ENCODE data around the gene SCYGR8. TPM values are rescaled to one million over a fixed set of nuclear protein-coding genes. Genes with fewer than 3 reads are reported as not detected.

Gene SCYGR8
- total RNA-seq, 2 donors from 2014 or later = not detected

- no peak overlapping the region for H3K4me3 ChIP-seq
- H3K9me3 ChIP-seq = no peaks in the 10 kb centered on the region
- TF ChIP-seq CTCF (IDR thresholded peaks at IDR 0.05) = no peak
- H3K27me3 ChIP-seq = no peaks in the 10 kb centered on the region
- H3K27ac ChIP-seq = no peak overlapping the region
- no peaks in the 10 kb centered on the region for H3K36me3 ChIP-seq
- DNase-seq (ENCODE audit: low spot score) = peak; percentile 49
- no peaks in the 10 kb centered on the region for H3K4me1 ChIP-seq
Observed at GRCh38 chr2:227783404-227784138, 37.9 kb downstream of the SCYGR8 start.

- DNase-seq (ENCODE audit: low spot score) = peak; percentile 18
- Histone ChIP-seq H3K4me1 (no peaks in the 10 kb centered on the region), H3K27ac (no peak overlapping the region), H3K4me3 (no peak overlapping the region), H3K27me3 (no peaks in the 10 kb centered on the region), H3K36me3 (no peaks in the 10 kb centered on the region), H3K9me3 (no peaks in the 10 kb centered on the region)
- TF ChIP-seq CTCF (IDR thresholded peaks at IDR 0.05) = no peak
Observed at GRCh38 chr2:227785293-227785692, 39.6 kb downstream of the SCYGR8 start.

GRCh38 chr2:227788561-227789018, 42.9 kb downstream of the SCYGR8 start:
- no peak overlapping the region for H3K27ac ChIP-seq
- no peaks in the 10 kb centered on the region for H3K9me3 ChIP-seq
- TF ChIP-seq CTCF (IDR thresholded peaks at IDR 0.05) = no peak
- no peak overlapping the region for H3K4me3 ChIP-seq
- DNase-seq (ENCODE audit: low spot score) = peak; percentile 59
- H3K27me3 ChIP-seq = no peaks in the 10 kb centered on the region
- no peaks in the 10 kb centered on the region for H3K4me1 ChIP-seq
- no peaks in the 10 kb centered on the region for H3K36me3 ChIP-seq

GRCh38 chr2:227789803-227790202, 44.1 kb downstream of the SCYGR8 start:
- H3K36me3 ChIP-seq = no peaks in the 10 kb centered on the region
- no peaks in the 10 kb centered on the region for H3K4me1 ChIP-seq
- no peak overlapping the region for H3K4me3 ChIP-seq
- no peak for DNase-seq (ENCODE audit: low spot score)
- TF ChIP-seq CTCF (IDR thresholded peaks at IDR 0.05) = no peak
- no peak overlapping the region for H3K27ac ChIP-seq
- H3K27me3 ChIP-seq = no peaks in the 10 kb centered on the region
- no peaks in the 10 kb centered on the region for H3K9me3 ChIP-seq

- Histone ChIP-seq H3K27me3 (no peaks in the 10 kb centered on the region), H3K4me3 (no peak overlapping the region), H3K4me1 (no peaks in the 10 kb centered on the region), H3K9me3 (no peaks in the 10 kb centered on the region), H3K36me3 (no peaks in the 10 kb centered on the region), H3K27ac (no peak overlapping the region)
- DNase-seq (ENCODE audit: low spot score) = no peak
- TF ChIP-seq CTCF (IDR thresholded peaks at IDR 0.05) = no peak
Observed at GRCh38 chr2:227793148-227793712, 47.5 kb downstream of the SCYGR8 start.

Other genes starting within 250 kb of the SCYGR8 start
- not detected for gene SCYGR2, start 147.0 kb upstream of the SCYGR8 start, total RNA-seq
- not detected for gene SCYGR3, start 131.1 kb upstream of the SCYGR8 start, total RNA-seq
- gene SCYGR4, start 128.4 kb upstream of the SCYGR8 start, total RNA-seq = not detected
- gene SCYGR5, start 79.1 kb upstream of the SCYGR8 start, total RNA-seq = not detected
- gene SLC19A3, start 27.9 kb upstream of the SCYGR8 start, total RNA-seq = 1 to 10 TPM; 1.0 to 3.5 TPM
- not detected for gene SCYGR6, start 21.1 kb upstream of the SCYGR8 start, total RNA-seq
- gene SCYGR7, start 17.6 kb upstream of the SCYGR8 start, total RNA-seq = not detected
- not detected for gene CCL20, start 67.9 kb downstream of the SCYGR8 start, total RNA-seq
- under 1 TPM in 1 of 2 donors, not detected in 1; 0.43 TPM for gene DAW1, start 125.7 kb downstream of the SCYGR8 start, total RNA-seq

All from right atrium auricular region (tissue), 2 donors.